ENCODE results near the gene NTHL1. TPM values are rescaled to one million over a fixed set of nuclear protein-coding genes. Genes with fewer than 3 reads are reported as not detected.

NTHL1 gene
- total and polyA plus RNA-seq, 2 experiments from 2014 or later: 51.3 to 61.3 TPM

DNA sequence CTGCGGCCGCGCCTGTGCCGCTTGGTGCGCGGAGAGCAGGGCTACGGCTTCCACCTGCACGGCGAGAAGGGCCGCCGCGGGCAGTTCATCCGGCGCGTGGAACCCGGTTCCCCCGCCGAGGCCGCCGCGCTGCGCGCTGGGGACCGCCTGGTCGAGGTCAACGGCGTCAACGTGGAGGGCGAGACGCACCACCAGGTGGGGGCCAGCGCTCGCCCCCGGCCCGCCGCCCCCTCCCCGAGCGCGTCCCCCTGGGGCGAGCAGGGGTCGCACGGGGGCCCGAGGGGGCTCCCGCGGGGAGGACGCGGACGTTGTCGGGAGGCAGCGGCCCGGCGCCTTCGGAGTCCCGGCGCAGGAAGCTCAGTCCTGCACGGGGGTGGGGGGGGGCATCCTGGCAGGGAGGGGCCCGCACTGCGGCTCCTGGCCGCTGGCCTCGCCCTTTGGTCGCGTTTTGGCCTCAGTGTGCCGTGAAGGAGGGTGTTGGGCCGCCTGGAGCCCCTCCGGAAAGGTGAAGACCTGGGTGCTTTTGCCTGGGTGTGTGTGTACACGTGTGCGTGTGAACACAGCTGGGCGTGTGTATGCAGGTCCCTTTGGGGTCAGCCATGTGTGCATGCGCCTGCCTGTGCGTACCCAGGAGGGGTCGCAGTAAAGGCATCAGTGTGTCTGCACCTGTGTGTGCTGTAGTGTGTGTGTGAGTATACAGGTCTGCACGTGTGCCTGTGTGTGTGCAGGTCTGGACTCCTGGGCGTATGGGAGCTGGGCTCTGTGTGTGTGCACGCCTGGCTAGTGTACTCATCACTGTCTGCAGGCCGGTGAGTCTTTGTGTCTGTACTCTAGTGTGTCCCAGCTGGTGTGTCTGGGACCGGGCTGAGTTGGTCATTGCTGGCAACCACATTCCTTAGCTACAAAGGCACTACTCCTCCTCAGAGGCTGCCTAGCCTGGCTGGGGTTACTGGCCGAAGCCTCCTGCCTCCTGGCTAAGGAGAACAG is 20.3 kb downstream of the NTHL1 start:
- no peak overlapping the region for H3K27ac ChIP-seq
- no peaks in the 10 kb centered on the region for H3K4me1 ChIP-seq (ENCODE audit: low read depth)
- DNase-seq (ENCODE audit: low read depth in 1 of 2, low spot score in 1 of 2): peak in 1 of 2 donors; percentile 30

DNA sequence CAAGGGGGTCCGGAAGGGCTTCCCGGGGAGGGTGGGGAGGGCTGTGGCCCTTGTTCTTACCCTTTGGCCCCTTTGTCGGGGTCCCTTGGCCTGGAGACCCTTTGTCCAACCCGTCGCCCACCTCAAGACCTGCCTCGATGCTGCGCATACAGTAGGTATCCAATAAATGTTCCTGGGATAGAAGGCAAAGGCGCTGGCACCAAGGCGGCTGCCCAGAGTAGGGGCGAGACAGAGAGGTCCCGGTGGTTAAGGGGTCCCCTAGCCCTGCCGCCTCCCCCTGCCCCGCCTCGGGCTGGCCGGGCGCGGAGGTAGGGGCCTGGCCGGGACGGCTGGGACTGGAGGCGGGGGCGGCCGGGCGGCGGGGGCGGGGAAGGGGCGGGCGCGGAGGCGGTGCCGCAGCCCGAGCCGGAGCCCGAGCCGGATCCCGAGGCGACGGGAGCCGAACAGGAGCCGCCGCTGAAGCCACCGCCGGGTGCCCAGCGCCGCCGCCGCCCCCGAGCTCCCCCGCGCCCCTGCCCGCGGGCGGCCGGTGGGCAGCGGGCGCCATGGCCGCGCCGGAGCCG is 21.1 kb downstream of the NTHL1 start, which contains the start of gene NHERF2:
TSS of gene NHERF2 (plus strand) at position 442 of the 563 bp plus-strand sequence. CDS start at position 546, 104 bp downstream.
- H3K4me1 ChIP-seq (ENCODE audit: low read depth): no peaks in the 10 kb centered on the region
- H3K36me3 ChIP-seq: no peaks in the 10 kb centered on the region
- H3K9me3 ChIP-seq (ENCODE audit: low read depth): no peaks in the 10 kb centered on the region
- H3K27me3 ChIP-seq: peaks cover 7% of the 10 kb centered on the region
- peak within 1 kb of the TSS; percentile 45 for H3K4me3 ChIP-seq
- TF ChIP-seq, protein P1, sequence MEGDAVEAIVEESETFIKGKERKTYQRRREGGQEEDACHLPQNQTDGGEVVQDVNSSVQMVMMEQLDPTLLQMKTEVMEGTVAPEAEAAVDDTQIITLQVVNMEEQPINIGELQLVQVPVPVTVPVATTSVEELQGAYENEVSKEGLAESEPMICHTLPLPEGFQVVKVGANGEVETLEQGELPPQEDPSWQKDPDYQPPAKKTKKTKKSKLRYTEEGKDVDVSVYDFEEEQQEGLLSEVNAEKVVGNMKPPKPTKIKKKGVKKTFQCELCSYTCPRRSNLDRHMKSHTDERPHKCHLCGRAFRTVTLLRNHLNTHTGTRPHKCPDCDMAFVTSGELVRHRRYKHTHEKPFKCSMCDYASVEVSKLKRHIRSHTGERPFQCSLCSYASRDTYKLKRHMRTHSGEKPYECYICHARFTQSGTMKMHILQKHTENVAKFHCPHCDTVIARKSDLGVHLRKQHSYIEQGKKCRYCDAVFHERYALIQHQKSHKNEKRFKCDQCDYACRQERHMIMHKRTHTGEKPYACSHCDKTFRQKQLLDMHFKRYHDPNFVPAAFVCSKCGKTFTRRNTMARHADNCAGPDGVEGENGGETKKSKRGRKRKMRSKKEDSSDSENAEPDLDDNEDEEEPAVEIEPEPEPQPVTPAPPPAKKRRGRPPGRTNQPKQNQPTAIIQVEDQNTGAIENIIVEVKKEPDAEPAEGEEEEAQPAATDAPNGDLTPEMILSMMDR (IDR thresholded peaks at IDR 0.05; ENCODE audit: low read depth, low read length): no peak
- no peak within 1 kb of the TSS for H3K27ac ChIP-seq
- peak; percentile 31 to 61 for DNase-seq (ENCODE audit: low read depth in 1 of 2, low spot score in 1 of 2)

More for the DNA sequence above, 20.3 kb downstream of the NTHL1 start:
- Histone ChIP-seq H3K36me3 (no peaks in the 10 kb centered on the region), H3K27me3 (peaks cover 4% of the 10 kb centered on the region), H3K4me3 (peak overlapping the region; percentile 45), H3K9me3 (ENCODE audit: low read depth) (no peaks in the 10 kb centered on the region)
- TF ChIP-seq, protein P1 (IDR thresholded peaks at IDR 0.05; ENCODE audit: low read depth, low read length): no peak

DNA sequence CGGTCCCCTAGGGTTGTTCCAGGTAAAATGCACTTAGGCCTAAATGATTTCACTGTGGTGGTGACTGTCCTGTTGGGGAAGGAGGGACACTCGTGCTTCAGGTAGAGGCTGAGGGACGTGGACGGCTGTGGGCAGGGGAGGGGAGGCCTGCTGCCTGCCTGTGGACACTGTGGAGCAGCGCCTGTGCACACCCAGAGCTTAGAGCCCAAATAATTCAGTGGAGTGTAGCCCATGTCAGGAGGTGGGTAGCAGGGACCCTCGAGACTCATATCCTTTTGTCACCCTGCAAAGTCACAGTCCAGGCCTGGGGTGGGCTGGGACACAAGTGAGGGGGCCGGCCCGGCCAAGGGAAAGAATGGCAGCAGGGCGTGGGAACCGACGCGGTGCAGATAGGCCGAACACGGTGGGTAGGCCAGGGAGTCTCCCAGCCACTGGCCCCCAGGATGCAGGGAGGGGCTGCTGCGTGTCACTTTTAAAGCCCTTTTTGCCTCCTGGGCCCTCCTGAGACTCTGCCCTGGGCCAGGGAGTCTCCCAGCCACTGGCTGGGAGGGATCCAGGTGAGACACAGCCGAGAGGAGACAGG is 21.7 kb downstream of the NTHL1 start:
- Histone ChIP-seq H3K27ac (no peak overlapping the region), H3K36me3 (no peaks in the 10 kb centered on the region), H3K9me3 (ENCODE audit: low read depth) (no peaks in the 10 kb centered on the region), H3K4me1 (ENCODE audit: low read depth) (no peaks in the 10 kb centered on the region), H3K4me3 (no peak overlapping the region), H3K27me3 (peaks cover 12% of the 10 kb centered on the region)
- TF ChIP-seq, protein P1 (IDR thresholded peaks at IDR 0.05; ENCODE audit: low read depth, low read length): no peak
- no peak for DNase-seq (ENCODE audit: low read depth in 1 of 2, low spot score in 1 of 2)

DNA sequence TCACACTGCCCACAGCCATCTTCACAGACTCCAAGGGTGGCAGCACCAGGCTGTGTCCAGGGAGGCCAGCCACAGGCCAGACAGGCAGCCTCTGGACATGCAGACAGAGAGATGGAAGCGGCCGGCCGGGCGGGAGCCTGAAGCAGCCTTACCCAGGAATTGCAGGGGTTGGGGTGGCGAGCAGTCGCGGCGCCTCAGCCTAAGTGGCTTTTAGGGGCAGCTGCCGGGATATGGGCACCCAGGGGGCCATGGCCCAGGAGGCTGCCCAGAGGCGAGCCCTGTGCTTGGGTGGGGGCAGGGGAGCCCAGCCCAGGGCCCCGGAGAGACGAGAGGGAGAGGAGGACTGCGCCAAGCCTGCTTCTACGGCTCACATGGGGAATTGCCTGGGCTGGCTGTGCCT is 22.4 kb downstream of the NTHL1 start:
- peaks cover 5% of the 10 kb centered on the region for H3K4me1 ChIP-seq (ENCODE audit: low read depth)
- H3K9me3 ChIP-seq (ENCODE audit: low read depth): no peaks in the 10 kb centered on the region
- peaks cover 19% of the 10 kb centered on the region for H3K27me3 ChIP-seq

DNA sequence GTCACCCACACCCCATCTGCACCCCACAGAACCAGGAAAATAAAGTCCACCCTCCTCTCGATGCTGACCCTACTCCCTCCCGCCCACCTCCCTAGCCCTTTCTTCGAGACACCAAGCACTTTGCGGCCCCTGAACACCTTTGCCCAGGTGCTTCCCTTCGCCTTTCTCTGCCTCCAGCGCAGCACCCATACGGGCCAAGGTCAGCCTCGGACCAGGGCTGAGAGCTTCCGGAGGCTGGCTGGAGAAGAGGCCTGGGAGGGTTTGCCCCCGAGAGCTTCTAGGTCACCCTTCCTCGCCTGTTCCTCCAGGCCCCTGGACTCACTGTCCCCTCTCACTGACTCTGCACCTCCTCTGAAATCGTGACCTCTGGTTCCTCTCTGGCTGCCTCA is 23.6 kb downstream of the NTHL1 start:
- Histone ChIP-seq H3K27me3 (peaks cover 32% of the 10 kb centered on the region), H3K36me3 (no peaks in the 10 kb centered on the region), H3K9me3 (ENCODE audit: low read depth) (no peaks in the 10 kb centered on the region), H3K27ac (no peak overlapping the region), H3K4me3 (no peak overlapping the region), H3K4me1 (ENCODE audit: low read depth) (peaks cover 7% of the 10 kb centered on the region)
- no peak for DNase-seq (ENCODE audit: low read depth in 1 of 2, low spot score in 1 of 2)
- TF ChIP-seq, protein P1 (IDR thresholded peaks at IDR 0.05; ENCODE audit: low read depth, low read length): no peak

More for the DNA sequence above, 22.4 kb downstream of the NTHL1 start:
- TF ChIP-seq, protein P1 (IDR thresholded peaks at IDR 0.05; ENCODE audit: low read depth, low read length): no peak
- Histone ChIP-seq H3K36me3 (no peaks in the 10 kb centered on the region), H3K27ac (no peak overlapping the region), H3K4me3 (no peak overlapping the region)
- no peak for DNase-seq (ENCODE audit: low read depth in 1 of 2, low spot score in 1 of 2)

Measured in cardiac muscle cell (in vitro differentiated cells and primary cell).